ENCODE measurements around the gene FKBP14.
A peak's percentile ranks its signal among the peaks of the same experiment; 100 is the strongest.

The FKBP14 gene

DNA sequence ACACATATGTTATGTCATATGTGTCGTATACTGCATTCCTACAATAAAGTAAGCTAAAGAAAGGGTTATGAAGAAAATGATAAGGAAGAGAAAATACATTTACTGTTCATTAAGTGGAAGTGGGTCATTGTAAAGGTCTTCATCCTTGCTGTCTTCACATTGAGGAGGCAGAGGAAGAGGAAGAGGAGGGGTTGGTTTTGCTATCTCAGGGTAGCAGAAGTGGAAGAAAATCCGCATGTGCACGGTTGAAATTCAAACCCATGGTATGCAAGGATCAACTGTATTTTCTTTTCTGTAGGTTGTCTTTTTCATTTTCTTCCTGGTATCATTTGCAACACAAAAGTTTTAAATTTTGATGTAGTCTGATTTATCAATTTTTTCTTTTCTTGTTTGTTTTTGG, 8.0 kb upstream of the FKBP14 start:
- DNase-seq (ENCODE audit: low spot score): no peak

DNA sequence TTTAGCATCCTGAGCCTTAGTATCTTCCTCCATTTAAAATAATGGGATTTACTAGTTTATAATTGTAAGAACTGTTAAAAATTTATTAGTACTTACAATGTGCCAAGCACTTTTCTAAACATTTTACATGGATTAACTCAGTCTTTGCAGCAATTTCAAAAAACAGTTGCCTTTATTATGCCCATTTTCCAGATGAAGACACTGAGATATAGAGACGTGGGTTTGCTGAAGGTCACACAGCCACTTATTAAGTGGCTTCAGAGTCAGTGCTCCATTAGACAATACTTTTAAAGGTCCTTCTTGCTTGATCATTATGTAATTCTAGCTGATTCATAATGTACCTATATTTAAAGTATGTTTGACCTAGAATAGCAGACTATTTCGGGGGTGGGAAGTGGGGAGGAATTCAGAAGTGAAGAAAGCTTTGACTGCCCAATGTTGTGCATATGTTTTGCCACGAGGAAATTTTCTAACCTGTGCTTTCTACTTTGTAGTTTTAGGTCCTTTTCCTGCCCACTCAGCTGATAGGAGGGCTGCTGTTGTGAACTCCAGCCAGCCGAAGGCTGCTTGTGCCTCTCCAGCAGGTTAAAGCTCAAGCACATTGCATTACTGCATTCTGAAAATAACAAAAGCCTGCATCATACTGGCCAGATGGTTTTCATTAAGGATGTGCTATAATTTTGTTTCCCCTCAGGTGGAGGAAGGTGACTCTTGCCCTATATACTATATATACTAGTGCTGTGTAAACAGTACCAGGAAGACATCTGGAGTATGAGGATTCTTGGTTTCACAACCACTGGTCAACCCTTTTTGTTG, 6.0 kb upstream of the FKBP14 start:
- DNase-seq (ENCODE audit: low spot score): no peak

DNA sequence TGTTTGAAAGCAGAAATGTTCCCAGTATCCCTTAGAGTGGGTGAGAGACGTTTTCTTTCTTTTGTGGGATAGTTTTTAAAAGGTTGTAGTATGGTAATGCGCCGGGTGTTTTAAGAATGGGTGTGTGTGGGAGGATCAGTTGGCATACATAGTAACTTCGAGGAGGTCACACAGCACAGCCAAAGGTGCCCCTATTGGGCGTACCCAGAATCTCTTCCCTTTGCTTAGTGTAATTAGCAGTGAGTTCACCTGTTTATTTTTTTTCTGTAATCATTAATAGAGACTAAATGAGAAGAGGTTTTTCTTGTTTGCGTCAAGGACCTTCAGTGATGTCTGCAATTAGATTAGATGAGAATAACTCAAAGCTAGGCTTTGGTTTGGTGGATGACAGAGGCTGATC, 3.2 kb upstream of the FKBP14 start:
- no peak for DNase-seq (ENCODE audit: low spot score)

DNA sequence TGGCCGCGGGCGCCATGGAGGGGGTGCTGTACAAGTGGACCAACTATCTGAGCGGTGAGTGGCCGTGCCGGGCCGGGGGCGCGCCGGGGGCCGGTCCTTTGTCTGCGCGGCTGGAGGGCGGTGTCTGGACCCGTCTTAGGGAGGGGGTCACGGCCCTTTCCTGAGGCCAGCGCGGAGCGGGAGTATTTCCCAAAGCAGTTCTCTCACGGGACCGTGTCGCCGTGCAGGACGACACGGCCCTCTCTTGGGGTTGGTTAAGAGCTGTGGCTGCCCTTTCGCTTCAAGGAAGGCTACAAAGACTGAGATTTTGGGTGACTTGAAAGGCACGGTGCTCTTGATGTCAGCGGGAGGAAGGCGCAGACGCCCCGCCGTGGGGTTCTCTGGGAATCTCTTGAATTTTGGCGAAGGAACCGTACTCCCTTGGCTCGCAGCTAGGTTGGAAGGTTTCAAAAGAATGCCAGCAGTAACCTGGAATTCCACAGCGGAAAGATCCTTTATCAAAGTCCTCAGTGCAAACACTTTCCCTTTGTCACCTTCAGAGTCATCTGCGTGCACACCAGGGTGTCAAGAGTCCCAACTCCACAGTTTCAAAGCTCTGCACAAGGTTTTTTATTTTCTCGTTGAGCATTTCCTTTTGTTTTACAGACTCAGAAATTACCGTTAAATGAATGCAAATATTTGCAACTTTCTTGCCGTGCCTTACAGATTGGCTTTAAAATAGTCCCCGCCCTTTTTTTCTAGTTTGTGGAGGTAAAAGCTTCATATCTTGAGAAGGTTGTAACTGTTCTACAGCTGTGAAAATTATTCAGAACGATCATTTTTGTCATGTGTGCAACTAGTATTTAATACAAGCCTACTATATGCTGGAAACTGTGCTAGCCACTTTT, 2.5 kb upstream of the FKBP14 start:
- DNase-seq (ENCODE audit: low spot score): no peak

DNA sequence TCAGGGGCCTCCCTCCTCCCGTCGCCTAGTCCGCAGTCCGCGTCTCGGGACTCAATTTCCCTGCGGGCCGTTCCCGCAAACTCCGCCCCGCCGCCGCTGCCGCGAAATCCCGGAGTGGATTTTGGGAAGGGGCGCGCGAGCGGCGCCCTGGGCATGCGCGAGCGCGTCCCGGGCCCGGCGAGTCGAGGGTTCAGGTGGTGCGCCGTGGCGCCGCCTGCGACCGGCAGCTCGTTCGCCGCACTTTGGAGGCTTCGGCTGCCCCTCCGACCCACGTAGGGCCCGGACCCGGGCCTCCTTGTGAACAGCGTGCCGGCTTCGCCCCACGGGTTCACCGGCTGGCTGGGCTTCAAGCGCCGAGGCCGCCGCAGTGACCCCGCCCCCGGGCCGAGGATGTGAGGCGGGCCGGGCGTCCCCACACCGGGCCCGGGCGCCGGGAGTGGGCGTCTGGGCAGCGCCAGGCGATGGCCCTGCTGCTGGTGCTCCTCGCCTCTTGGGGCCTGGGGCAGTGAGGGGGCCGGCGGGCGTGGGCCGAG, 1.8 kb upstream of the FKBP14 start, which contains the start of gene PLEKHA8:
TSS of gene PLEKHA8 (plus strand) at position 197 of the 533 bp plus-strand sequence. CDS start 351 bp downstream, outside the sequence.
- peak; percentile 93 for DNase-seq (ENCODE audit: low spot score)

DNA sequence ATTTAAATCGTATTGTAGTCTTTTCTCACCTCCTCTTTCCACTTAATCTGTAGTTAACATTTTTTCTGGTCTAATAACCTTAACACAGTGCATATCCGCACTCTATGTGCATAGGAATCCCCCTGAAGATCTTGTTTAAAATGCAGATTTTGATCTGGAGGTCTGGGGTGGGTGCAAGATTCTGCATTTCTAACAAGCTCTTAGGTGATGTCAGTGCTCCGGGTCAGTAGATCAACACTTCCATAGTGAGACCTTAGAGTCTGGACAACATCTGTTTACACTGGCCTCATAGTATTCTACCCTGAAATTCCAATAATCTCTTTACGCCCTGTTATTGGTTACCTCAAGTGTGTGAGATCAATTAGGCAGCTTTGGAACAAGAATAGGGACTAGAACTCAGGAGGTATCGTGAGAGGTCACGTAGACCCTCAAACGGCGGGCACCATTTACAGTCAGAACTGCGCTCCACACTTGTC, 1.3 kb upstream of the FKBP14 start:
- DNase-seq (ENCODE audit: low spot score): no peak

DNA sequence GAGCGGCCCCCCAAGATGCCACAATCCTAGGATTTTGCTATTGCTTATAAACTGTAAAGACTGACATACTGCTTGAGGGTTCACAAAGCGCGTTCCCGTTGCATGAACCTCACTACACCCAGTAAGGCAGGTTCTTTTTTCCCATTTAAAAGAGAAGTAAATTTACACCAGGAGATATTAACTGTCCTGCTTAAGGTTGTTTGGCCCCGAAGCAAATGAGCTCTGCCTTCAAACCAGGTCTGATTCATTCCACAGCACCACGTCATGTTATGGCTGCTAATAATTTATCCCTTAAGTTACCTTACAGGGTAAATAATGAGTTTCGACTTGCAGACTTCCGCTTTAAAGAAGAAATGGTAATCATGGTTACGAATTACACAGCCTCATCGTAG, 559 bp upstream of the FKBP14 start:
- DNase-seq (ENCODE audit: low spot score): no peak

DNA sequence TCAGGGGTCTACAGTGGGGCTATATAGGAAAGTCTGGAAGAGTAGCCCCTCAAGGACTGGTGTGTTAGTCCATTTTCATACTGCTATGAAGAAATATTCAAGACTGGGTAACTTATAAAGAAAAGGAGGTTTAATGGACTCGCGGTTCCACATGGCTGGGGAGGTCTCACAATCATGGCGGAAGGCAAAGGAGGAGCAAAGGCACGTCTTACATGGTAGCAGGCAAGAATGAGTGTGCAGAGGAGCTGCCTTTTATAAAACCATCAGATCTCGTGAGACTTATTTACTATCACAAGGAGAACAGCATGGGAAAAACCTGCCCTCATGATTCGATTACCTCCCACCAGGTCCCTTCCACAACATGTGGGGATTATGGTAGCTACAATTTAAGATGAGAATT, 3.0 kb downstream of the FKBP14 start:
- no peak for DNase-seq (ENCODE audit: low spot score)

DNA sequence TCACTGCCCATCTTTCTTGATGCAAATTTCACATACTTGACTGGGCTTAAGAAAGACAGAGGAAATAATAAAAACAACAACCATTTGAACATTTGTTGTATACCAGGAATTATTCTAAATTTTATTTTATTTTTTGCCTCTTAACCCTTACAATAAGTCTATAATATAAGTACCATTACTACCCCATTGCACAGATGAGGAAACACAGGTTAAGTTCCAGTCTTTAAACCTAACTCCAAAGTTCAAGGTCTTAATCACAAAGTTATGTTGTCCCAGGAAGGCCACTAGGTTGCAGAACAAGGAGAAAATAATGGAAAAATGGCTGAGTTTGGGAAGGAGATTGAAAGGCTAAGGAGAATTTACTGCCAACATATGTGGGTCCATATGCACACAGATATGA, 3.5 kb downstream of the FKBP14 start:
- no peak for DNase-seq (ENCODE audit: low spot score)

DNA sequence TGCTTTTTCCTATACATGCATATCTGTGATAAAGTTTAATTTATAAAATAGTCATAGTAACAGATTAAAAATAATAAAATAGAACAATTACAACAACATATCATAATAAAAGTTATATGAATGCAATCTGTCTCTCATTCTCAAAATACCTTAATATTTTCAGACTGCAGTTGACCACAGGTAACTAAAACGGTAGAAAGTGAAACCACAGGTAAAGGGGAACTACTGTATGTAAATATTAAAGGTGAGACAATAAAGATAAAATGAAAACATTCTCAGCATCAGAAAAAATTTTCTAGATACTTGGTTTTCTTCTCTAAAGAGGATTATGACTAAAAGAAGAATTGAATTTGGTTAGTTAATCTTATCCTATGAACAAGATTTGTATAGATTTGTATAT, 6.0 kb downstream of the FKBP14 start:
- DNase-seq (ENCODE audit: low spot score): no peak

DNA sequence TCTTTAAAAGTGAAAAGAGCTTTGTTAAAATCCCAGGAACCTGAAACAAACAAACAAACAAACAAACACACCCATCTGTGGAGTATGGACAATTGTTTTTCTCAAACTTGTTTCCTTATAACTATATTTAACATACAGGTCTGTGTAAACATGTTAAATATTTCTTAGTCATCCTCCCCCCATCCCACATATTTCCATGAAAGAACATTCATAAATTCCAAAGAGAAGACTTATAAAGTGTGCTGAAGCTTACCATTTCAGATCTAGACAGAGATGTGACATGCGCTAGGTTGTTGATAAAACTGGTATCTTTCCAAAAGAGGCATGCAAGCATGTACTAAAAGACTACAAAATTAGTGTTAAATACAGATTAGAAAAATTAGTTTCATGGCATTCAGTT, 6.5 kb downstream of the FKBP14 start:
- no peak for DNase-seq (ENCODE audit: low spot score)

DNA sequence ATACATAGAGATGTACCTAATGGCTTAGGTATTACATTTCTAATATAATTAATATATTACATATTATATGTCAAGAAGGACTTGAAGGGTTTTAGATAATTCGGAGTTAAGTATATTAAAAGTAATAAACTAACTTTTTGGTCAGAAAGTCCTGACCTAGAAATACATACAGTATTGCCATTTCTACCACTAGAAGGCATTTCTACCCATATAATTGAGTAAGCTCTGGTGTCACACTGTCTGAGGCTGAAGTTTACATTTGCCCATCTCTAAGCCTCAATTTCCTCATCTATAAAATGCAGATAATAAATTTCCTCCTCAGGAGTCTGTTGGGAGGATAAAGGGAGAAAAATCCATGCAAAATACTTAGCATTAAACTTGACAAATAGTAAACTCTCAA, 7.1 kb downstream of the FKBP14 start:
- DNase-seq (ENCODE audit: low spot score): no peak

DNA sequence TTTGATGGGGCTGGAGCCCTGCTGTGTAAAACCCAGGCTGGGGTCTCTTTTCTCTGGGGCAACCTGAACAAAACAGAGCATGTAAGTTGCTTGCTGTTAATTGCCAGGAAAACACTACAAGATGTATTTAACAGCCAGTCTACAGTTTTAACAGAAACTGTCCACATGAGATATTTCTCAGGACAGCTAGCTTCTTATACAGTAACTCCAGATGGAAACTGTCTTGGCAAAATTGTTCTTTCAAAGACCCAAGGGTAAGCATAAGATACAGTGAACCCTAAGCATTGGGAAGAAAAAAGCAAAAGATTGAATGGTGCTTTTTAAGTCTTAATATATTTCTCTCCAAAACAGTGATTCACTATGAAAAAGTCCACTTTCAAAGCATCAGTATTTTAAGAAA, 8.1 kb downstream of the FKBP14 start:
- no peak for DNase-seq (ENCODE audit: low spot score)

DNA sequence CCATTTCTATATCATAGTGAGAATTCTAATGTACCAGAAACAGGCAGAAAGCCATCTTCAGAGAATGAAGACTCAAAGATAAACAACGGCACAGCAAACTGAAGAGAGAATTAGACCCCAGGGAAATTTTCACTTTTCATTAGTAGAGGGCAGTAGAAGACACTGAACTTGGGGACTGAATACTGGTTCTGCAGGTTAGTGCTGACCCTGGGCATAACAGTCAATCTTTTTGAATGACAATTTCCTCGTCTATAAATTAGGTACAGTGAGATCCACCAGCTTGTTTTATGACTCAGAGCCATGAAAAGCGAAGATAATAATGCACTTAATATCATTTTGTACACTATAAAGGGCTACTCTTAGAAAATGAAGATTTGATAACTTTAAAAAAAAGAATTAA, 13.7 kb downstream of the FKBP14 start:
- DNase-seq (ENCODE audit: low spot score): no peak

DNA sequence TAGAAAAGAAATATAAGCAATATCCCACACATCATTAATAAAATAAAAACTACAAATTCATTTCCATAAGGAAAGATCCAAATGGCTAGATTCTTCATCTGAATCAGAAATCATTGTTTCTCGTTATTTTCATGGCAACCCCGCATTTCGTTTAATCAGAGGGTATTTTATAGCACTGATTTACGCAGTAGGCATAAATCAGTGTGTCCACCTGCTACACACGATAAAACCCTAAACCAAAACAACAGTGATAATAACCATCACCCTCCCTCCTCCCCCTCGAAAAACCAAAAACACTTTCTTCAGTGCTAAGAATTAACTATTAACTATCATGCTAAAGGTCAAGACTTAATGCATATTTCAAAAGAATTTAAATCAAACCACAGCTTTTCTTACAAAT, 16.5 kb downstream of the FKBP14 start:
- DNase-seq (ENCODE audit: low spot score): no peak

DNA sequence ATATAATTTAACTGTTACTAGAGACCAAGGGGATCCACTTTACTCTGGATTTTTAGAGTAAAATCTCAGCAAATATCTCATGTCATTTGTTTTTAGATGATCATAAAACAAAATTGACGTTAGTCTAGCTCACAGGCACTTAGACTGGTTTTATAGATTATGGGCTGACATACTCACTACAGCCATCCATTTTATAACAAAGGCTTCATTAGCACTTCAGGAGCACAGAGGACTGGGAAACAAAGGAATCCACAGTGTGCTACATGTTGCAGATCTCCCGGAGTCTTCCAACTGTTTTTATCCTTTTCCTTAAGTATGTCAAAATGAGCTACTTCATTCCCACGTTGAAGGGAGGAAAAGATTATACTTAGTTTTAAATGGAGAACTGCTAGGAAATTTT, 21.0 kb downstream of the FKBP14 start:
- DNase-seq (ENCODE audit: low spot score): no peak

DNA sequence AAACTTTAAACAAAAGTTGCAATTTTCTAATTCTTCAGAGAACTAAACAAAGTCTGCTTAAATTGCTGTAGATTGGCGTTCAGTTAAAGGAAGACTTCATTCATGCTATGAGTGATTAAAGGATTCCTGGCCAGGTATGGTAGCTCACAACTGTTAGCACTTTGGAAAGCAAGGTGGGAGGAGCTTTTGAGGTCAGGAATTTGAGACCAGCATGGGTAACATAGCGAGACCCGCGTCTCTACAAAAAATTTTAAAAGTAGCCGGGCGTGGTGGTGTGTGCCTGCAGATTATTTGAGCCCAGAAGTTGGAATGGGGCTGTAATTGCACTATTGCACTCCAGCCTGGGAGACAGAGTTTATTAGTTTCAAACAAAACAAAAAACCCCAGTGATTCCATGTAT, 23.4 kb downstream of the FKBP14 start:
- no peak for DNase-seq (ENCODE audit: low spot score)

DNA sequence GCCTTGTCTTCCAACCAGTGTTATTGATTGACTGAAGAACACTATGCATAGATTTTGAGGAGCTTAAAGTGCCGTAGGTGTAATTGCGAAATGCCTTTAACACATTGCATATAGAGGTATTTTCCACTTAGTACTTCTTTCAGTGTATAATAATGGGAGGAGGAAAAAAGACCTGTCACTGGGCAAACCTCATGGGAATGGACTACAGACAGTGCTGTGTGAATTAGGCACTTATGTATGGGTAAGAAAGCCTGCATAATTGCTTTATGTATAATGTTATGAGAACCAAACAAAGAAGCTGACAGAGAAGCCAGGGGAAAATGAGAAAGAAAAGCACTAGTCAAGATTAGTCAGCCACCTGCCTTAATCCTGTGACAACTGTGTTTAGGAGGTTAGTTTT, 24.5 kb downstream of the FKBP14 start:
- no peak for DNase-seq (ENCODE audit: low spot score)

DNA sequence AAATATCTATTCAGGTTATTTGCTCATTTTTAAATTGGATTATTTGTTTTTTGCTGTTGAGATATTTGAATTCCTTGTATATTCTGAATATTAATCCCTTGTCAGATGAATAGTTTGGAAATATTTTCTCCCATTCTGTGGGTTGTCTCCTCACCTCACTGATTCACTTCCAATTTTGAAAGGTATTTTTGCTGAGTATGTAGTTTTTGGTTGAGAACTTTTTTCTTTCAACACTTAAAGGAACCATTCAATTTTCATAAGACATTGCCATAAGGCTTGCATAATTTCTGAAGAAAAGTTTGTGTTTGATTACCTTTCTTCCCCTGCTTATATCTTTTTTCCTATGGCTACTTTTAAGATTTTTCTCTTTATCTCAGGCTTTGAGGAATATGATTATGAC, 28.0 kb downstream of the FKBP14 start:
- DNase-seq (ENCODE audit: low spot score): no peak

DNA sequence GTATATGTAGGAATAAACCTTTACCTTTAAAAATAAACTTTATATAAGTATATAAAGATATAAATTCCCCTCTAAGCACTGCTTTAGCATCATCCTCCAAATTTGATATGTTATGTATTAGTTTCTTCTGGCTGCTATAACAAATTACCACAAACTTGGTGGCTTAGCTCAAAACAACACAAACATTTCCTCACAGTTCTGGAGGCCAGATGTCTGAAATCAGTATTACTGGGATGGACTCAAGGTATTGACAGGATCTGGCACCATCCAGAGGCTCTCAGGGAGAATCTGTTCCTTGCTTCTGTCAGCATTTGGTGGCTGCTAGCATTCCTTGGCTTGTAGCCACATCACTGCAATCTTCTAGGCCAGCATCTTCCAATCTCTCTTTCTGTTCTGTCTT, 30.2 kb downstream of the FKBP14 start:
- DNase-seq (ENCODE audit: low spot score): no peak

DNA sequence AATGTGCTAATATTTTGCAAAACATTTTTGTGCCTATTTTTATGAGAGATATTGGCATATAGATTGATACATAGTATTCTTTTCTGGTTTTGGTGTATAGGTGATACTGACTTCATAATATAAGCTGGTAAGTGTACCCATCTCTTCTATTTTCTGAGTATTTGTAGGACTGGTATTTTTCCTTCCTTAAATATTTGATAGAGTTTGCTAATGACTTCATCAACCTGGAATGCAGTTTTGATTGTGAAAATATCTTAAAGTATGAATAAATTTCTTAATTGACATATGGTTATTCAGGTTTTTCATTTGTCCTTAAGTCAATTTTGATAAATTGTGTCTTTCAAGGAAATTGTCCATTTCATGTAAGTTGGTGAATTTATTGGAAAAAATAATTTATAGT, 30.9 kb downstream of the FKBP14 start:
- no peak for DNase-seq (ENCODE audit: low spot score)

DNA sequence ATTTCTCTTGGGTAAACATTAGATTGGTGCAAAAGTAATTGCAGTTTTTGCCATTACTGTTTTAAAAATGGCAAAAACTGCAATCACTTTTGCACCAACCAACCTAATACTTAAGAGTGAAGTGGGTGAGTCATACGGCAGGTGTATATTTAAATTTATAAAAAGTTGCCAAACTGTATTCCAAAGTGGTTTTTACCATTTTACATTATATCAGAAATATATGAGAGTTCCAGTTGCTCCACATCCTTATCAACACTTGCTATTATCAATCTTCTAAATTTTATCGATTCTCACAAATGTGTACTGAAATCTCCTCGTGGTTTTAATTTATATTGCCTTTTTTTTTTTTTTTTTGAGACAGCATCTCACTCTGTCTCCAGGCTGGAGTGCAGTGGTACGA, 33.4 kb downstream of the FKBP14 start:
- no peak for DNase-seq (ENCODE audit: low spot score)

DNA sequence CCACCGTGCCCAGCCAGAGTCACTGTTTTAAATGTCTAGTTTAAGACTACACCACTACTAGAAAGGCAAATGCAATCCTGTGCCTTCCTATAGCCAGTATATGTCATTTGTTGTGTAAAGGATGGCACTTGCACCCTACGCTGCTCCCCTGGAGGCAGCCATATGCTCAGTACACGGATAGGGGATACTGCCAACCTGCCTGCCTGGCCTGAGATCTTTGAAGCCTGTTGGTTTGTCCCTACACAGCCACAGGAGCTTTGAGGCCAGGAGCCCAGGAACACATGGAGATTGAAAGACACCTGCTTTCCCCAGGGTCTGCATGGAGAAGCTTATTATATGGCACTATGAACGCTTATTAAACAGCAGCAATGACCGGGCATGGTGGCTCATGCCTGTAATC, 34.6 kb downstream of the FKBP14 start:
- no peak for DNase-seq (ENCODE audit: low spot score)

Data from left forelimb (tissue), 1 donor.